Effector CD8-positive, alpha-beta T cell (primary cell): ENCODE results near the gene TUBGCP6.

Experiments used
- DNase-seq: peaks from one replicate; lab custom pipeline; 2025; lab: John Stamatoyannopoulos, UW

TUBGCP6 gene

DNA sequence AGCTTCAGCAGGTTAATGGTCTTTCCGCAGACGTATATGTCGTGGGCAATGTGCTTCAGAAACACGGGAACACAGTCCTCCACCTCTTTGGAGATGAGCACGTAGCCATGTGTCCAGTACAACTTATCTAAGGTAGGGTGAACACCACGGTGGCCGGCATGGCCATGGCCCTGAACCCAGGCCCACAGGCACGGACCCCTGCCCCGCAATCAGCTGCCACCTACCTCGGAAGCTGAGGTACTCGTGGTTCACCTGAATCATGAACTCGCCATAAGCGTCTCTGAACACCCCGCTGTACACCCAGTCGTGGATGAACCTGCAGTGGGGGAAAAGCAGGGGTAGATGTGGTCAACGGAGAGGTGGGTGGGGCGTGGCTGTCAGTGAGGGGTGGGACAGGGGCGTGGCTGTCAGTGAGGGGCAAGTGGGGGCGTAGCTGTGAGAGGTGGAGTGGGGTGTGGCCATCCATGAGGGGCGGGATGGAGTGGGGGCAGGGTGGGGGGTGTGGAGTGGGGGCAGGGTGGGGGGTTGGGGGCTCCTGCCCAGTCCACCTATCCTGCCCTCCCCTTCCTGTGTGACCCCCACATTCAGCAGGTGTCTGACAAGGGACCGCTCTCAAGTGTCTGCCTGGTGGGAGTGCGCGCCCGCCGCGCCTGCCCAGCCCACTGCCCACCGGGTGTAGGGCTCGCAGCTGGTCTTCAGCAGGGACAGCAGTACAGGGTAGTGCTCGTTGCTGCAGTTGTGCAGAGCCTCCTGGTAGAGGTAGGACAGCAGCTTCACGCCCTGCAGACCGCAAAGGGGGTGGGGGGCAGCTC, 18.6 kb downstream of the TUBGCP6 start:
- no peak for DNase-seq

GRCh38 chr22:50225200-50225969, 19.4 kb downstream of the TUBGCP6 start:
- no peak for DNase-seq

DNA sequence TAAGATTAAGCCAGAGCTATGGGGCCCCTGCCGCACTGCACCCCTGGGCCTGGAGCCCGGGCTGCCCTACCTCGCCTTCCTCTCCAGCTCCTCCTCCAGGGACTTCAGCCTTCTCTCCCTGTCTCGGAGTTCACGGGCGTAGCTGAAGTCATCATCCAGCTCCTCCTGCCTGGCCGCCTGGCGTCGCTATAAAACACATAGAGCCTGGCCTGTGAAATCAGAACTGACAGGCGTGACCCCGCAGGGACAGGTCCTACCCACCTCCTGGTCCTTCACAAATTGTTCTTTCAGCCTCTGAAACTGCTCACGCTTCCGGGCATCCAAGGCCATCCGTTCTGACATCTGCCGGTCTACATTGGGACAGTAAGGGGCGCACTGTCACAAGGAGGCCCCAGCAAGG, 20.8 kb downstream of the TUBGCP6 start:
- DNase-seq, result no peak

DNA sequence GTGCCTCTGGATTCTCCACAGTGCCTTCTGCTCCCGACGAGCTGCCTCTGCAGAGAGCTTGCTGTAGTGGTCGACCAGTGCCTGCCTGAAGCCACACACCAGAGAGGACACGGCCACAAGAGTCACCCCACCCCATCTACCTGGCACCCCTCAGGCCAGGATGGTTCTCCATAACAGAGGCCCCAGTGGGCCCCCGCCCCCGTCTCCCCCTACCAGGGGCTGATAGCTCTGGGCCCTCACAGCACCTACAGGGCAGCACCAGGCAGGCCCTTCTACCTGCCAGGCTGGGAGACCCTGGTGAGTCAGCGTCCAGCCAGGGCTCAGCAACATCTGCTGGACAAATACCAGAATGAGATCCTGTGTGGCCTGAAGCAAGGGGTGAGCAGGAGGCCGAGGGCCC, 22.3 kb downstream of the TUBGCP6 start:
- DNase-seq, result no peak

- no peak for DNase-seq
Measured at GRCh38 chr22:50221410-50222300, 23.2 kb downstream of the TUBGCP6 start.

DNA sequence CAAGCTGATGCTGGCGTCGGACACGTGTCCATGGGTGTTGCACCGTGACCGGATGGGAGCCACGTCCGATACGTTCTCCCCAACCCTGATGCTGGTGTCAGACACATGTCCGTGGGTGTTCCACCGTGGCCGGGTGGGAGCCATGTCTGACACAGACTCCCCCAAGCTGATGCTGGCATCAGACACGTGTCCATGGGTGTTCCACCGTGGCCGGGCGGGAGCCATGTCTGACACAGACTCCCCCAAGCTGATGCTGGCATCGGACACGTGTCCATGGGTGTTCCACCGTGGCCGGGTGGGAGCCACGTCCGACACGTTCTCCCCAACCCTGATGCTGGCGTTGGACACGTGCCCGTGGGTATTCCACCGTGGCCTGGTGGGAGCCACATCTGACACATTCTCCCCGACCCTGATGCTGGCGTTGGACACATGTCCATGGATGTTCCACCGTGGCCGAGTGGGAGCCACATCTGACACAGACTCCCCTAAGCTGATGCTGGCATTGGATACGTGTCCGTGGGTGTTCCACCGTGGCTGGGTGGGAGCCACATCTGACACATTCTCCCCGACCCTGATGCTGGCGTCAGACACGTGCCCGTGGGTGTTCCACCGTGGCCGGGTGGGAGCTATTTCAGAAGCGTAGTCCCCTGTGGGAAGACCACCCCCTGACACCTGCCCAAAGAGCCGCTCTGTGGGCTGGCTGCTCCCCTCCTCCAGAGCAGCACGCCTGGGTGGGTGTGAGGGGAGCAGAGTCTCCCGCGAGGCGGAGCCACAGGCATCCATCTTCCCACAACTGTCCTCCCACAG, 24.0 kb downstream of the TUBGCP6 start:
- no peak for DNase-seq

DNA sequence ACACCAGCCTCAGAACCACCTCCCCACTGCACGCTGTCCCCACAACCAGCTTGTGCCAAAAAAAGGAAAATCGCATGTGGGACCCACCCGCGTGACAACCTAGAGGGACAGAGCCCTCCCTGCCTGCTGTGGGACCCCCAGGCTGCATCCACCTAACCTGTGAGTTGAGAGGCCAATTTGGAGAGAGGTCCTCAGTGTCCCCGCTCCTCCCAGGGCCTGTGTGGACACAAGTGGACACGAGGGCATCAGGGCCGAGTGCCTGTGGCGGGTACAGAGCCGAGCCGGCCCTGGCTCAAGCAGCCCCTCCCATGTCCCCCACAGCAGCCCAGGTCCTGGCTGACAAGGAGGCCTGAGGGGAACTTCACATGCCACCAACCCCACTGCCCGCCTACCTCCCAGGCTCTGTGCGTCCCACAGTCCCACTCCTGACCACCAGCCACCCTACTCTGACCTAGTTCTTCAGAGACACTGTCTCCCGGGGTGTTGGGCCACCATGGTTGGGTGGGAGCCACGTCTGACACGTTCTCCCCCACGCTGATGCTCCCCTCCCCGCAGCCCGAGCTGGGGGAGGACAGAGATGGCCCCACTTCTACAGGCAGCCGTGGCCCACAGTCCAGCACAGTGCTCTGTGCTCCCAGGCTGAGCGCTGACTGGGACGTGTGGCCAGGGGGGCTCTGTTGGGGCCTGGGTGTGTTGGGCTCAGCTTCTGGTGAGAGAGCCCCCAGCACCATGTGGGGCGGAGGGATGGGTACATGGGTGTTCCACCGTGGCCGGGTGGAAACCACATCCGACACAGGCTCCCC, 24.8 kb downstream of the TUBGCP6 start:
- DNase-seq, result no peak

- DNase-seq, result no peak
Measured at GRCh38 chr22:50218996-50219727, 25.7 kb downstream of the TUBGCP6 start.

DNA sequence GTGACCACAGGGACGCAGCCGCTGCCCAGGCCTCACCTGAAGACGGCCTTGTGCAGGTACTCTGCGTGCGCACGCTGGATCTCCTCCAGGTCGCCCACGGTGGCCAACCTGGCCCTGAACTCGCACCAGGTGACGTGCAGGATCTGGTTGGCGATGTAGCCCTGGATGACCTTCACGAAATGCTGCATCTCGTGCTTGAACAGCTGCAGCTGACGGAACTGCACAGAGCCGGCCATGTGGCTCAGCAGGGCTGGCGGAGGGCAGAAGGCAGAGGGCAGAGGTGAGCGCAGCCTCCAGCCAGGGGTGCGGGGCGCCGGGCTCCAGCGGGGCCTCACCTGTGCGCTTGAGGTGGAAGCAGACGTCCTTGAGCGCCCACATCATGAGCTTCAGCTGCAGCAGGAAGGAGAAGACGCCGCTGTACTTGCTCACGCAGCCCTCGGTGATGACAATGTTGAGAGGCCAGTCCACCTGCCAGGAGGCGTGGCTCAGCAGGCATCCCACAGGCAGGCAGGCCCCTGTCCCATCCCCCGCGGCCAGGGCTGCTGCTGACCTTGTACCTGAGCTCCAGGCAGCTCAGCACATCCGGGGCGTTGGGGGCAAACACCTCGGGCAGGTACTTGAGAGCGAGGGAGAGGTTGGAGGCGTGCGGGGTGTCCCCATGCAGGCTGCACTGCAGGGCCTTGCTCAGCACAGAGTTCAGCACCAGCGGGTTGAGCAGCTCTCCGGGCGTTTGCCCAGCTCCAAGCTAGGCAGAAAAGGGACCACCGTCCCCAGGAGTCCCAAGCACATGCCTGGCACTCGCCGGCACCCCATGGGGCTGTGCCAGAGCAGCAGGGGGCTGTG, 26.4 kb downstream of the TUBGCP6 start:
- DNase-seq, result no peak

- no peak for DNase-seq
Measured at GRCh38 chr22:50217543-50218152, 27.2 kb downstream of the TUBGCP6 start.

DNA sequence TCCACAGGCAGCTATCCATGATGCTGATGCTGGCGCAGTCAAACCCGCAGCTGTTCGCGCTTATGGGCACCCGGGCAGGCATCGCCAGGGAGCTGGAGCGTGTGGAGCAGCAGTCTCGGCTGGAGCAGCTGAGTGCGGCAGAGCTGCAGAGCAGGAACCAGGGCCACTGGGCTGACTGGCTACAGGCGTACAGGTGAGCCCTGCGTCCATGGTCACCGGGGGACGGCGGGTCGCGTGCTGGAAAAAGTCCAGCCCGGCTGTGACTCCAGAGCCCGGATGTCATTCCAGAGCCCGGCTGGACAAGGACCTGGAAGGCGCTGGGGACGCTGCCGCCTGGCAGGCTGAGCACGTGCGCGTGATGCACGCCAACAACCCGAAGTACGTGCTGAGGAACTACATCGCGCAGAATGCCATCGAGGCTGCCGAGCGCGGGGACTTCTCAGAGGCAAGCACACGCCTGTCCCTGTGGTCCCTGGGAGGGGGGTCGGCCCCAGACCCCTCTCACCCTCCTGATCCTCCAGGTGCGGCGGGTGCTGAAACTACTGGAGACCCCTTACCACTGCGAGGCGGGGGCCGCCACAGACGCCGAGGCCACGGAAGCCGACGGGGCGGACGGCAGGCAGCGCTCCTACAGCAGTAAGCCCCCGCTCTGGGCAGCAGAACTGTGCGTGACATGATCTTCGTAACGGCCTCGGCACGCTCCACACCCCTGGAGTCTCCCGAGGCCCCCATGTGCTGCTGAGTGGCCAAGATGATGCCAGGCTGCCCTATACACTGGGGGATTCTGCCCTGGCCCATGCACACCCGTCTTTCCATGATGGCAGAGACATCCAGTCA, 27.9 kb downstream of the TUBGCP6 start:
- DNase-seq, result no peak

DNA sequence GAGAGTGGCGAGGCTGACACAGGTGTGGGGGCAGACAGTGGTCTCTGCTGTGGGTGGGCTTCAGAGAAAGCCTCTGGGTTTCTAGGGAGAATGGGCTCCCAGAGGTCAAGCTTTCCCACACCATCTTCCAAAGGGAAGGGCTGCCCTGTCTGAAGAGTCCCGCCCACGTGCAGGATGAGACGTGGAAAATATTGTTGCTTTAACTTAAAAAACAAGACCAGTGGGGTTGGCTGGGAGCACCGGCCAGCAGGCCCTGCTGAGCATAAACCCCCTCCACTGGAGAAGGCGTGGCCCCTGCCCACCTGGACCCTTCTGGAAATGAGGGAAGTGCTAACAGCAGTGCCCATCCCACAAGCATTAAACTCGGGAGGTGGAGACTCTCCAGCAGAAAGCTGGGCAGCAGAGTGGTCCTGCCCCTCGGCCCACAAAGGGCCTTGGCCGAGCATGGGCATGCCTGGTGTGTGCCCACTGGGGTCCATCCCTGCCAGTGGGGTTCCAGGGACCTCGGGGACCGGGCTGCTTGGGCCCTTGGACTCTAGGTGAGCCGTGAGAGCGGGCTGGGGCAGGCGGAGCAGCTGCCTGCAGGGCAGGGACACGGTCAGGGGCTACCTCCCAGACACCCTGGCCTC, 28.7 kb downstream of the TUBGCP6 start:
- no peak for DNase-seq

DNA sequence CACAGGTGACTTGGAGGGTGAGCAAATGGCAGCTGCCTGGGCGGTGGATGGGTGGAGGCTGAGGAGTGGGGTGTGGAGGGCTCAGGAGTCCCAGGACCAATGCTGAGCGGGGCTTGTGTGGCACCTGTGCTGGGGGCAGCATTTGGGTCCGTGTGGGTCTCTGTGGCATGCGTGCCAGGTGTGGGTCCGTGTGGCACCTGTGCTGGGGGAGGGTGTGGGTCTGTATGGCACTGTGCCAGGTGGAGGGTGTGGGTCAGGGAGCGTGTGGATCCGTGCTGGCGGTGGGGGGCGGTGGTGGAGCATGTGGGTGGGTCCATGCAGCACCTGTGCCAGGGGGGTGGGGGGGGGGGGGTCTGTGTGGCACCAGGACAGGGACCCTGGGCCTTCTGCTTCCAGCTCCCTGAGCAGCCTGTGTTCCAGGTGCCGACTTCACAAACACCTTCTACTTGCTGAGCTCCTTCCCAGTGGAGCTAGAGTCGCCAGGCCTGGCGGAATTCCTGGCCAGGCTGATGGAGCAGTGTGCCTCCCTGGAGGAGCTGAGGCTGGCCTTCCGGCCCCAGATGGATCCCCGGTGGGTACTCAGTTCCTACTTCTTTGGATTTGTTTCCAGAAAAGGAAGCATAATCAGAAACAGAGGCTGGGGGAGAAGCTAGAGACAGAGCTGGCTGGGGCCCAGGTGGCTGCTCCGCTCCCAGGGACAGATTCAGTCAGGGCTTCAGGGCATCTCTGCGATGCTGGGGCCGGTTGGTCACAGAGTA, 29.3 kb downstream of the TUBGCP6 start:
- DNase-seq, result no peak

- no peak for DNase-seq
Measured at GRCh38 chr22:50213263-50213662, 31.6 kb downstream of the TUBGCP6 start.

DNA sequence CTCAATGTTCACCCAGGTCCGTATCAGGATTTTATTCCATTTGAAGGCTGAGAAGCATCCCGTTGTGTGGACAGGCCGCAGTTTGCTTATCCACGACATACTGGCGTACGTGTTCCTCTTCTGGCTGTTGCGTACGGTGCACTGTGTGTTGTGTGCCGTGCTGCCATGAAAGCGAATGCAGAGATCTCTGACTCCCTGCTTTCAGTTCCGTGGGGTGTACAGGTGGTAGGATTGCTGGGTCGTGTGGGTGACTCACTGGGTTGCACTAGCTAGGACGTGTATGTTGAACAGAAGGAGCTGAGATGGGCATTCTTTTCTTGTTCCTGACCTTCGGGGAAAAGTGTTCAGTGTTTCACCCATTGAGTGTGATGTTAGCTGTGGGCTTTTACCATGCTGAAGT, 33.7 kb downstream of the TUBGCP6 start:
- DNase-seq, result no peak

DNA sequence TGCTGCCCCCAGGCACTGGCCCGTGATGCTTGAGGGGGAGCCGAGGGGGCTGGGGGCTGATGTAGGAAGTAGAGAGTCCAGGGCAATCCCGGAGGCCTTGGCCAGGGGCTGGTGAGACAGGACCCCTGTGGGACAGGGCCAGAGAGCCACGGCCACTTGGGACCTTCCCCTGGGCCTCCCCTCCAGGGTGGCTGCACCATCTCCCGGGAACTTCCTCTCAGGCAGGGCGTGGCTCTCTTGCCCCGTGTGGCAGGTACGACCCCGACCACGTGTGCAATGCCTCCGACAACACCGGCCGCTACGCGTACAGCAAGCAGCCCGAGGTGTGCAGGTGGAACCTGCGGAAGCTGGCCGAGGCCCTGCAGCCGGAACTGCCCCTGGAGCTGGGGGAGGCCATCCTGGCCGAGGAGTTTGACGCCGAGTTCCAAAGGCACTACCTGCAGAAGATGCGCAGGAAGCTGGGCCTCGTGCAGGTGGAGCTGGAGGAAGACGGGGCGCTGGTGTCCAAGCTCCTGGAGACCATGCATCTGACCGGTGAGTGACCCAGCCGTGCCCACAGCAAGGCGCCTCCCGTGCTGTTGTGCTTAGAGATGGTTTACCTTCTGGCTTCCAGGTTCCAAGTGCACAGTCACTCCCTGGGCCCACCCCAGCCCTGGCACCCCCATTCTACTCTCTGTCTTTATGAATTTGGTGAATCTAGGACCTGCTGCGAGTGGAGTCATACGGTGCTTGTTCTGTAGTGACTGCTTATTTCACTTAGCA, 34.3 kb downstream of the TUBGCP6 start:
- no peak for DNase-seq
